ENCODE data around the gene HOXA6.

The HOXA6 gene

GRCh38 chr7:27133409-27134231, 14.0 kb downstream of the HOXA6 start:
- no peak for DNase-seq

DNA sequence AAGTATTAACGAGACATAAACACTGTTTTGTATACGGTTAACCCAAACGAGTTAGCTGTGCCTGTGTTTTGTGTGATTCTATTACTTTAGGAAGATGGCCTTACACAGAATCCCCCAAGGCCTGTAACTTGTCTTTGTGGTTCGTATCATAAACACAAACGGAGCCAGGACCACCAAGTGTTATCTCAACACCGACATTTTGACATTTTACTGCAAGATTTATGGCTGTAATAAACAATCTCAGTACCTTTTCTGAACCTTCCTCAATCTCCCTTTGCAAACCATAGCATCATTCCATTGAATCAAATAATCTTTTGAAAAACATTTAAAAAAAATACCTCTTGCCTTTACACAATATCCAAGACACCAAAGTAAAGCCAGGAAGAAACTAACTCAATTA, 14.6 kb downstream of the HOXA6 start:
- no peak for DNase-seq

DNA sequence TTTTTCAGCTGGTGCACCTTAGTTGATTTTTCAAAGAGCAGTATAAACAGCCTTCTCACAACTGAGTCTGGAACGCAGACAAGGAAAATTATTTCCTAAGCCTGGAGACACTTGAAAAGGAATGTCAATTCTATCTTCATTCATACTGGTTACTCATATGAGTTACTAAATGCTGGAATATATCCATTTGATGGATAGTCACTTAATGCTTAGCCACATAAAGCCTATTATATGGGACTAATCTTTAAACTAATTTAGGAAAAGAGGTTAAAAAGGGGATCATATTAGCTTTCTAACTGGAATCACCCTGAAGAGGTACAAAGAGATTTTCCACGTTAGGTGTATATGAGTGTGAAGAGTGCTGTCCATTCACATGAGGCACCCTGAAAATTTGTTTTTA, 15.4 kb downstream of the HOXA6 start:
- no peak for DNase-seq

DNA sequence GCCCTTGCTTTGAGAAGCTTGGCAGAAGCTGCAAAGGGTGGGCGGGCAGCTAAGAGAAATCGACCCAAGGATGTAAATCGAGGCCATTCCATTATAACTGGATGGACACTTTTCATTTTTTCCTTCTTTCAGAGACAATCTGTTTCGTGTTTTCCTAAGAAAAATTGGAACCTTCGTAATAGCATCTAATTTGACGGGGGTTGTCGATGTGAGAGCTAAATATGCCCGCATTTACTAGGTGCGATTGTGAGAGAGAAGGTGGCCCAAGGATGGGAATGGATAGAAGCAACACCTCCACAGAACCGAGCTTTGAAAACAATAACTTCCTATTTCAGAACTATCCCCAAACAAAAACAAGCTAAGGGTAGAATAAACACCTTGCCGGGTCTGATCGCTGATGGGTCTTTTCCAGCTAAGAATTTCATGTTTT, 16.2 kb downstream of the HOXA6 start:
- no peak for DNase-seq

DNA sequence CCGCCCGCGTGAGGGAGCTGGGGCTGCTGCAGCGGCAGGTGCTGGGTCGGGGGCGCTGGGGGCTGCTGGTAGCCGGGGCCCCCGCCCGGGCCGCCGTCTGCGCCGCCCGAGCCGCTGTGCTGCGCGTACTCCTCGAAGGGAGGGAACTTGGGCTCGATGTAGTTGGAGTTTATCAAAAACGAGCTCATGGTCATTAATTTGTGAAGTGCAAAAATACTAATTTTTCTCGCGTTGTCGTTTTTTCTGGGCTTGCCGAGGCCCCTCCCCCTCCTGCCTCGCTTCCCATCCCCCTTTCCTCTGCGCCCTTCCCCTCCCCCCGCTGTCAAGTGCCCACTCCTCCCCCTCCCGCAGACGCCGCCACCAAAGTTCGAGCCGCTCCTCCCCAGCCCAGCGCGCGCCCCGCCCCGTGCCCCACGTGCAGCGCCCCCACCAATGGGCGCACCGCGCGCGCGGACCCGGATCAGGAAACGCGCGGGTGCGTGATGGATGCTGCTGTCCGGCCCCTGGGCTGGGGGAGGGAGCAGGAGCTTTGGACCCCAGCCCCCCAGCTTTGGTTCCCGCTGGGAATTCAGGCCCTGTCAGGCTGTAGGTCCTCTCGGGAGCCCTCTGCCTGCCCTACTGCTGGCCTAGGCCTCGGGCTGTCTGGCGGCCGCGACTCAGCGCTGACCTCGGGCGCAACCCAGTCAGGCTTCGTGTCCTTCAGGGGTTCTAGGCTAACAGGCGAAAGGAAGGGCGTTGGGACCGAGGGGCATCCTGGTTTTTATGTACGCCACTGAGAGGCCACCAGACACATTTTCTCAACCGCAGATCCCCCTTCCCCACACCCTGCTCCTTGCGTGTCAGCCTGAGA, 16.8 kb downstream of the HOXA6 start, which contains the start of gene HOXA4:
TSS of gene HOXA4 (minus strand) at position 218 of the 850 bp plus-strand sequence. CDS start at position 194, 24 bp downstream.
- DNase-seq: no peak

- no peak for DNase-seq
Observed at GRCh38 chr7:27129729-27130539, 17.6 kb downstream of the HOXA6 start.

- no peak for DNase-seq
Observed at GRCh38 chr7:27128776-27129728, 18.5 kb downstream of the HOXA6 start.

GRCh38 chr7:27128034-27128433, 19.5 kb downstream of the HOXA6 start:
- DNase-seq: no peak

GRCh38 chr7:27126596-27127327, 20.8 kb downstream of the HOXA6 start:
- no peak for DNase-seq

GRCh38 chr7:27125986-27126394, 21.6 kb downstream of the HOXA6 start:
- DNase-seq: no peak

DNA sequence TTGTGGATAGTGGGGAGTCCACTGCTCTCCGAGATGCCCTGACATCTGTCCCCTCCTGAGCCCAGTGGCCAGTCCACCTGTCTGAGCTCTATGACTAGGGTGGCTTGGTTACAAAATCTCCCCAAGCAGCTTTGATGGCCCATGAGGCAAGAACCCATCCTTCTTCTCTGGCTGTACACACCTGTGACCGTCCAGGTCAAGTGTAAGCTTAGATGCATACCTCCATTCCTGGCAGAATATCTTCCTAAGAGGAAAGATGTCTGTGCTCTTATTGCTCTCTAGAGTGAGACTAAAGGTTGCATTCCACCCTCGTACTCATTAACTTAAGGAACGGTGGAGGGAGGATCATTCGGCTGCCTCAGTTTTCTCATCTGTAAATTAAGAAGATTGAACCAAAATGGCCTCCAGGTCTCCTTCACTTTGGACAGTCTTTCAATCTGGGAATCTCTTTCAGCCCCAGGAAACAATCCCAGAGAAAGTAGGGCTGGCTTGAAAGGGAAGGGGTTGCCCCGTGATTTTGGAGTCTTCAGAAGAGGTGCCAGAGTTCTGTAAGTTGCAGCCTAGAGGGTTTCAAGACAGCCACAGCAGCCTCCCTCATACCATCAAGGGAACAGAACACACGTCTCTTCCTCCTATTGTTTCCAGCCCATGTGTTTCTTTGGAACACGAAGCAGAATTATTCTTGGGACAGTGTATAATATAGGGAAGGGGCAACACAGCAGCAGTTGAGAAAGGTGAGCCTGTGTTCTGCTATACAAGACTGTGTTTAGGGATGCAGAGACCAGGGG, 22.5 kb downstream of the HOXA6 start:
- DNase-seq: no peak

DNA sequence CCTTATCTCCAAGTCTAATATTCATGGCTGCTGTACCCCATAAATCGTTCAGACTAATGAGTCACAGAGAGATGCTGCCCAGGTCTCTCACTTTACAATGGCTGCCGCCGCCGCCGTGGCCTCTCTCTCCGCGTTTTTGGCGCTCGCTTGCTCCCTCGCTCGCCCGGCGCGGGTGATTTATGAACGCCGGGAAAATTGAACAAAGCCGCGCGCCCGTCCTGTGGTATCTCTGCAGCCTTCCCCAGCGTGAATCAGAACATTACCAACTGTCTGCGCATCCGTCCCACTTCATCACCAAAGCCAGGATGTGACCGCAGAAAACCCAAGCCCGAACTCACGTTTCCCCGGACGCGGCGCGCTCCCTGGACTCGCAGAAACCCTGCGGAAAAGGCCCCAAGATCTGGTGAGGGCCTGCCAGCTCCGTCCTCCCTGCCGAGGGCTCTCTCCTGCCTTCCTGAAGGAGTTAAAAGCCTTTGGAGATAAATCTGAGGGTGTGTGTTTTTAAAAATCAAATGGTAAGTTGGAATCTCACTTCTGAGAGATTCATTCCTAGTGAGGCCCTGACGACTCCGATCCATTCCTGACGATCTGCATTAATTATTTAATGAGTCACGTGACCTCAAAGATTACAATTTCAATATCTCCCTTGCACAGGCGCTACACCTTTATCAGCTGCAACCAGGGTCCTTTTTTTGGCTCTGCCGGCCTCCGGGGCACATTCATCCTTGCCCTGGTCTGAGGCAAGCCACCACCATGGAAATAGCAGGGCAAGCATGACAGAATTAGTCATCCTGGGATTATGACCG, 23.3 kb downstream of the HOXA6 start:
- no peak for DNase-seq

DNA sequence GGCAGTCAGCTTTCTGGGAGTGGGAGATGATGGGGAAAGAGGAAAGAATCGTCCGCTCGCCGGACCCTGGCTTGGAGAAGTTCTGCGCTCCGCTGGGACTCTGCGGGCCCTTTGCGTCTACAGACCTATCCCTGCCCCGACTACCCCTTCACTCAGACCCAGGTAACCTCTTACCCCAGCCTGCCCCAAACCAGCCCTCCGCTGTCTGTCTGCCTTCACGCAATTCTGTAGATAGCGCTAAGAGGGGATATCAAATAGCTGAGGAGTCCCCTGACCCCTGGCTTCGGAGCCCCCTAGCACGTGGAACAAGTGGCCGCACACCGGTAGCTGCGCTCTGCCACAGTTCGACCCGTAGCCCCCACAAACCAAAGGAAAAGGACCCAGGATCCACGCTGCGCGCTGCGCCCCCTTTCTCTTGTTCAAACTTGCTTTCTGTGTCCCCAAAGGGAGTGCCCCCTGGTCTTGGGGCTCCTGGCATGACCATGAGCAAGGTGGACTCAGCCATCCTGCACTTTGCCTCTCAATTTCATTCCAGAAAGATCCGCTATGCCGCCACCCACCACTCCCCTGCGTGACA, 24.0 kb downstream of the HOXA6 start:
- DNase-seq: no peak

DNA sequence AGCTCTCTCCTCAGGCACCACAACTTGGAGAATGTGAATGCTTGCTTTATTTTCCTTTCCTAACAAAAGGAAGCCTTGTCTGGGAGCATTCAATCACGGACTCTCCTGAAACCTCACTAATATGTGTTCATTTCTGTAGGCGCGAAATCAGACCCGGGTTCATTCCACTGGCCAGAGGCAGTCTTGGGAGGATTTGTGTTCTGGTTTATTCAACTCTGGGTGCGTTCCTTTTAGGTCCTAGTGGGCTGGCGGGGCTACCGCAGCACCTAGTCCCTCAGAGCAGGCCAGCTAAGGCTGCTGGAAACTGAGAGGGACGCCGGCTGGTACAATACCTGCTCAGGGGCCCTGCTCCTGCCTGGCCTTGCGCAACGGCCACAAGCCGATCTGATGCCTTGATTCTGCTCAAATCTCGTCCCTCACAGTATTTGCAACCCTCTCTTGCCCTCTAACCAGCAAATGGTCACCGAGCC, 24.5 kb downstream of the HOXA6 start:
- no peak for DNase-seq

- DNase-seq: no peak
Observed at GRCh38 chr7:27122077-27122910, 25.3 kb downstream of the HOXA6 start.

GRCh38 chr7:27121684-27122076, 25.9 kb downstream of the HOXA6 start:
- no peak for DNase-seq

GRCh38 chr7:27119412-27119911, 28.1 kb downstream of the HOXA6 start:
- DNase-seq: no peak

DNA sequence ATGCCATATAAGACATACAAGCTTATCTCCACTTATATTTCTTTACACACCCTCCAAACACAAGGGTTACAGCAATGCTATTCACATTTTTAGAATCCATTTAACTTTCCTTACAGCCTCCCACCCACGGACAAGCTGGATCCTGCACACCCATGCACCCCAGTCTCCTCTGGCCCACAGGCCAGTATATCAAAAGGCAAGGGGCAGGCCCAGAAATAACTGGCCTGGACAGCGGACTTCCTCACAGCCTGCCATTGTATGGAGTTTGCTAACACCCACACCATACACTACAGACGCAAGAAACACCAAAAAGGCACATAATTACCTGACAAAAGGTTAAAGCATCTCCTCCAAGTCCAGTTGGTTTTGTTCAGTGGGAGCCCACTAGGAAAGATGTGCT, 29.0 kb downstream of the HOXA6 start:
- no peak for DNase-seq
